M059J (cell line): Measurements from ENCODE around the gene LAMP1. TPM values are rescaled to one million over a fixed set of nuclear protein-coding genes. Genes with fewer than 3 reads are reported as not detected.
"Not testable (repeated sequence)": the region's sequence is repeated elsewhere in the genome, so short reads cannot be mapped to it uniquely, and the experiment has no call there.

Source experiments
- DNase-seq: peaks from one replicate; pipeline ENCODE4 v3.0.0-alpha.2; 2012; ENCODE audit warnings: low read depth
- total RNA-seq: library from RNA; depleted of rRNA; stranded (reverse); fragments of >200 nt; shearing (Covaris generic); gene quantifications from 2 replicates; pipeline ENCODE4 v1.2.3, GENCODE V29; 2014

Gene LAMP1
- total RNA-seq, 1 experiment from 2014 or later: 230 TPM

- no peak for DNase-seq
These were observed 58.6 kb downstream of the LAMP1 start for GRCh38 chr13:113355621-113356020.

GRCh38 chr13:113356596-113356995 is 59.6 kb downstream of the LAMP1 start:
- no peak for DNase-seq

GRCh38 chr13:113357529-113357928 is 60.5 kb downstream of the LAMP1 start:
- DNase-seq: peak; percentile 63

- no peak for DNase-seq
These were observed 61.7 kb downstream of the LAMP1 start for GRCh38 chr13:113358653-113359190.

GRCh38 chr13:113359571-113359970 is 62.5 kb downstream of the LAMP1 start:
- no peak for DNase-seq

GRCh38 chr13:113360446-113360845 is 63.4 kb downstream of the LAMP1 start:
- no peak for DNase-seq

GRCh38 chr13:113361406-113361805 is 64.4 kb downstream of the LAMP1 start:
- no peak for DNase-seq

GRCh38 chr13:113364311-113364889 is 67.4 kb downstream of the LAMP1 start:
- DNase-seq: no peak

- no peak for DNase-seq
These were observed 68.0 kb downstream of the LAMP1 start for GRCh38 chr13:113364901-113365582.

GRCh38 chr13:113365583-113365970 is 68.5 kb downstream of the LAMP1 start:
- no peak for DNase-seq

GRCh38 chr13:113365971-113366588 is 69.0 kb downstream of the LAMP1 start:
- DNase-seq: no peak

GRCh38 chr13:113367020-113367560 is 70.1 kb downstream of the LAMP1 start:
- DNase-seq: no peak

GRCh38 chr13:113367771-113368170 is 70.7 kb downstream of the LAMP1 start:
- DNase-seq: no peak

- DNase-seq: not testable (repeated sequence)
These were observed 71.3 kb downstream of the LAMP1 start for GRCh38 chr13:113368353-113368752.

- DNase-seq: no peak
These were observed 72.2 kb downstream of the LAMP1 start for GRCh38 chr13:113369189-113369588.

GRCh38 chr13:113369881-113370280 is 72.8 kb downstream of the LAMP1 start:
- DNase-seq: no peak

- DNase-seq: no peak
These were observed 74.0 kb downstream of the LAMP1 start for GRCh38 chr13:113371061-113371460.

GRCh38 chr13:113371701-113372100 is 74.7 kb downstream of the LAMP1 start:
- DNase-seq: not testable (repeated sequence)
